GM21825 (cell line): ENCODE data around the gene IQCE.

Experiments used
- ATAC-seq: cut with Tn5 transposase; IDR thresholded peaks from one replicate; pipeline ENCODE4 v1.9.1; 2021; ENCODE audit warnings: mild to moderate bottlenecking, moderate library complexity; ENCODE audit not compliant: unreplicated experiment

Gene IQCE

DNA sequence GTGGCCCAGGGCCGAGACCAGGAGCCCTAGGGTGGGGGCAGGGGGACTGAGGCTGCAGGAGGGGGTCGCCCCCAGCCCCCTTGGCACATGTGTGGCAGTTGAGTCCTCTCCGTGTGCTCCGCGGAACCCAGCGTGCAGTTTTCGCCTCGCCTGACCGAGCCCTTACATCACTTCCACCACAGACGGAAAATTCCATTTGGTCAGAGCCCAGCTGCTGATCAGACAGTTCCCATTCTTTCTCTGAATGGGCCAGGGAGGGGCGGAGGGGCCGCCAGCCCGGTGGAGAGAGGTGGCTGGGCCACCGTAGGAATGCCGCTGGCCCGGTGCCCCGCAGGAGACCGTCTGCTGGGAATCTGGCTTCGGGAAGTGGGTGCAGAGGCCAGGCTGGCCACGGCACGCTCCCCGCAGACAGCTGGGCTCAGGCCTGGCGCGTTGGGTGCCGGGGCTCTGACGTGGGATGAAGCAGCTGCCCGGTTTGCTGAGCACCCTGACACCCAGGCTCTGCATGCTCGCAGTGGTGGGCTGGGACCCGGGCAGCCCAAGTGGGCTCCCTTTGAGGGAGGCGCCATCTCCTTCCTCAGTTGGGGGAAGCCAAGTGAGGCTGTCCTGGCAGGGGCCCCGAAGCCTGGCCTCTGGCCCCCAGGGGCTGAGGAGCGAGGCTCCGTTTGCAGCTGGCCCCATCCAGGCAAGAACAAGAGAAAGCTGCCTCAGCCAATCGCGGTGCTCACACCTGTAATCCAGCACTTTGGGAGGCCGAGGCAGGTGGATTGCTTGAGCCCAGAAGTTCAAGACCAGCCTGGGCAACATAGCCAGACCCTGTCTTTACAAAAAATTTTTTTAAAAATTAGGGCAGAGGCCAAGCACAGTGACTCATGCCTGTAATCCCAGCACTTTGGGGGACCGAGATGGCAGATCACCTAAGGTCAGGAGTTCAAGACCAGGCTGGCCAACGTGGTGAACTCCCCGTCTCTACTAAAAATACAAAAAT lies 82.9 kb downstream of the IQCE start:
- no peak for ATAC-seq

GRCh38 chr7:2643386-2644219 lies 84.8 kb downstream of the IQCE start:
- no peak for ATAC-seq

DNA sequence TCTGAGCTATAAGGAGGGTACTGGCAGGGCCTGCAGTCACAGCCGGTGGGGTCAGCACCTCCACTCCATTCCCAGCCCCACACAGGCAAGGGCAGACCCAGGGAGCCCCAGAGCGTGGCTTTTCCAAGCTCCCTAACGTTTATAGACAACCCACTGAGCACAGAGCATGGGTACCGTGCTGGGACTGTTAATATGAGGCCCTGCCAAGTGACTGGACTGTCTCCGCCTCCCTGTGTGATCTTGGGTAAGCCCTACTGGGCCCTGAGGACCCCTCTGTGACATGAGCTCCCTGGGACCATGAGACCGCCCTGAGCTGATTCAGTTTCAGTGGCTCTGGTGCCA lies 85.4 kb downstream of the IQCE start:
- ATAC-seq = no peak

DNA sequence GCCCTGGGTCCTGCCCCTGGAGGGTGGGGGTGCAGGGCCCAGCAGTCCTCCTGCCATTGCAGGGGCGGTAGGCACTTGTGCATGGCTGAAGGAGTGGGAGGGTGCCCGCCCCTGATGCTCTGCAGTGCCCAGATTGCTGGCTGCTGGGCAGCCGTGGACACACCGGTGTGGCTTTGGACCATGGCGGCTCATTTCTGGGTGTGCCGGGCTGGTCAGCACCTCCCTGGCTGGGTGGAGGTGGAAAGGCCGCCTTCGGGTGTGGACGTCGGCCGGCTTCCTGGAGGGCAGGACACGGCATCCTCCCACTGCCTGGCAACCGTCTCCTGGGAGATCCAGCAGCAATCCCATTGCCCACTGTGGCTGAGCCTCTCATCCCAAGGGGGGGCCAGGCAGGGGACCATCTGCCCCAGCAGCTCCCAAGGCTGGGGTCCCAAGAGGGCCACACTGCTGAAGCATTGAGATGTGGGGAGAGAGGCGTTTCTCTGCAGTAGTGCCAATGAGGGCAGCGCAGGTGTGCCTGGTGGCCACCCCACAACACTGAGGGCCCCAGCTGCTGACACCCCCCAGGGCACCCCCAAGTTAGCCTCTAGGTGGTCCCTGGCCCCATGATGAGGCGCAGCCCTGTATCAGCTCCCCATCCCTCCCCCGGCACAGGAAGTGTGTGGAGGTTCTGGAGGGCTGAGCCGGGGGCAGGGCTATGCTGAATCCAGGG lies 85.9 kb downstream of the IQCE start:
- peak; percentile 20 for ATAC-seq

- ATAC-seq = peak; percentile 43
These were observed 86.6 kb downstream of the IQCE start for GRCh38 chr7:2645274-2645868.

DNA sequence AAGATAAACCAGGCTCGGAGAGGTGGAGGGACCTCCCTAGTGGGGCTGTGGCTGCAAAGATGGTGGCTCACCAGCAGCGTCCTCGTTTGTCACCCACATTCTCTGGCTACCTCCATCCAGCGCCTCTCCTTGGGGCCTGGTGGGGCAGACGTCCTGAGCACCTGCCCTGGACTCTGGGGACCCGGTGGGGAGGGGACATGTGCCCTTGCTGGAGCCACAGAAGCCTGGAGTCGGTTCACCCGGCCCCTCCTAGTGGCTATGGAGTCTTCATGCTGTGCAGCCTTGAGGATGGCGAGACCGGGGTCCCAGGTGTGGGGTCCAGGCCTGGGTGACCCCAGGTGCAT lies 87.5 kb downstream of the IQCE start:
- ATAC-seq = no peak

- ATAC-seq = no peak
These were observed 88.1 kb downstream of the IQCE start for GRCh38 chr7:2646680-2647571.

DNA sequence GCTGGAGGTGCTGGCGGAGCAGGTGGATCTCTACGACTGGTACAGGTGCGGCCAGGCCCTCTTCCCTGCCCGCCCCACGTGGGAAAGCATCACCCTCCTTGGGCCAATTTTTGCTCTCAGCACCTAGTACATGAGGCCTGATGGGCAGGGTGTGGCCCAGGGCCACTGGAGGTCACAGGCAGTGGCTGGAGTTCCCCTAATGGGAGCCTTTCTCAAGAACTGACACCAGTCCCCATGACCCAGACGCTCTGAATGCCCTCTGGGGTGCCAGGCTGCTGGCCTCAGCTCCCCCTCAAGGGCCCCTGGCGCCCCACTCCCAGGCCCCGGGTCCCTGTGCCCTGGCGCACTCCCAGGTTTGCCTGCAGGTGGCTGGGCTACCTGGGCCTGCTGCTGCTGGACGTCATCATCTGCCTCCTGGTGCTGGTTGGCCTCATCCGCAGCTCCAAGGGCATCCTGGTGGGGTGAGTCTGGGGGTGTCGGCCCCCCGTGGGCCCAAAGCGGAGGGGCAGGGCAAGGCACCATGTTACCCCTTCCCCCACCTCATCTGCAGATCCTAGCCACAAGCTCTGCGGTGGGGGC lies 88.9 kb downstream of the IQCE start:
- ATAC-seq = no peak

- ATAC-seq = no peak
These were observed 90.5 kb downstream of the IQCE start for GRCh38 chr7:2649139-2649838.

GRCh38 chr7:2649991-2650390 lies 91.2 kb downstream of the IQCE start:
- ATAC-seq = no peak

DNA sequence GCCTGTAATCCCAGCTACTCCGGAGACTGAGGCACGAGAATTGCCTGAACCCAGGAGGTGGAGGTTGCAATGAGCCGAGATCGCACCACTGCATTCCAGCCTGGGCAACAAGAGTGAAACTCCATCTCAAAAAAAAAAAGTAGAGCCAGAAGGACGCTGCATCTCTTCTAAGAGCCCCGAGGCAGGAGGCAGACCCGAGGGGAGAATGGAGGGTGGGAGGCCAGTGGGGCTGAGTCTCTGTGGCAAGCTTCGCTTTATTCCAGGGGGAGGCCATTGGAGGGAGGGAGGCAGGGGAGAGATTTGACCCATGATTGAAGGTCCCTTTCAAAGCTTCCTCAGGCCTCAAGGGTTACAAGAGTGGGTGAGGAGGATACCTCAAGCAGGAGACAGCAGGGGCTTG lies 91.7 kb downstream of the IQCE start:
- ATAC-seq = no peak

DNA sequence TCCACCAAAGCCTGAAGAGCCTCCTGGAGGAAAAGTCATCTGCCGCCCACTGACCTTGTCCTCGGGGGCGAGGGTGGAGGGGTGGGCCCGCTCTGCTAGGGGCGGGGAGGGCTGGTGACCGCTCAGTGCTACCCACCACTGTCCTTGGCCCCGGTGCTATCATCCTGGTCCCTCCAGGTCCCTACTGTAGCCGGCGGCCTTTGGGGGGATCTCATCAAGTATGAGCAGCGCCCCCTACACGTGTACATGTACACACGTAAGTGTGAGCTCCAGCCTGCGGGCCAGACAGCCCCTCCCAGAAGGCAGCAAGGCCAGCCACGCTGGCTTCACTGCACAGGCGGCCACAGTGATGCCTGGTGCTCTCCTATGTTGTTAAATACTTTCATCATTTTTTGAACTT lies 92.6 kb downstream of the IQCE start:
- no peak for ATAC-seq

GRCh38 chr7:2651847-2652735 lies 93.3 kb downstream of the IQCE start:
- ATAC-seq = no peak

DNA sequence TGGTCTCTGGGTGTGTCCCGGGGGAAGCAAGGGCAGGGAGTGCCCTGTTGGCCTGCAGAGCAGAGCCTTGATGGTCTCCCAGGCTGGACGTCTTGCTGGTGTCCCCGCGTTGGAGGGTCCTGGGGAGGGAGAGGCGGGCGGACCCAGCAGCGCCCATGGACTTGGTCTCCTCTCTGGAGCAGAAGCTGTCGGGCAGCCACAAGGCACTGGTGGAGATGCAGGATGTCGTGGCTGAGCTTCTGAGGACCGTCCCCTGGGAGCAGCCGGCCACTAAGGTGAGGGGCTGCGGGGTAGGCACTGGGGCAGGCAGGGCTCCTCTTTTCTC lies 93.9 kb downstream of the IQCE start:
- ATAC-seq = no peak

- ATAC-seq = no peak
These were observed 95.3 kb downstream of the IQCE start for GRCh38 chr7:2654059-2654458.

- no peak for ATAC-seq
These were observed 97.3 kb downstream of the IQCE start for GRCh38 chr7:2655870-2656614.

DNA sequence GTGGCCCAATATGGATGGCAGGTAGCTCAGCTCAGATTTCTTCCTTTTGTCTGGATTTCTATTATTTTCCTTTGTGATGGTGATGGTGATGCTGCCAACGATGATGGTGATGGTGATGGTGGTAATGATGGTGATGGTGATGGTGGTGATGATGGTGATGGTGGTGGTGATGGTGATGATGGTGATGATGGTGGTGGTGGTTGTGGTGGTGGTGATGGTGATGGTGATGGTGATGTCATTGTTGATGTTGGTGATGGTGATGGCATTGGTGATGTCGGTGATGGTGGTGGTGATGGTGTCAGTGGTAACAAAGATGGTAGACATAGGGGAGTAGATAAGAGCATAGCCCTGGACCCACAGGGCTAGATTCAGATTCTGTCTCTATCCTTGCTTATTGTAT lies 98.4 kb downstream of the IQCE start:
- ATAC-seq = no peak
